Loucy (cell line): ENCODE measurements around the gene BTN3A1.
"Not testable (repeated sequence)": the region's sequence is repeated elsewhere in the genome, so short reads cannot be mapped to it uniquely, and the experiment has no call there.

Experiments
- EZH2phosphoT487 ChIP-seq: fragments of 200-600 bp; IDR thresholded peaks from 2 replicates; pipeline ENCODE4 v1.6.1; 2018; ENCODE audit warnings: antibody characterized with exemption, mild to moderate bottlenecking, moderate library complexity, borderline replicate concordance
- TF ChIP-seq, protein P1 (sequence below): fragments of 200-600 bp; sonication (generic); conservative IDR thresholded peaks from 2 replicates; pipeline ENCODE4 v1.5.1; 2014; ENCODE audit warnings: mild to moderate bottlenecking, antibody characterized with exemption, low read length

DNA sequence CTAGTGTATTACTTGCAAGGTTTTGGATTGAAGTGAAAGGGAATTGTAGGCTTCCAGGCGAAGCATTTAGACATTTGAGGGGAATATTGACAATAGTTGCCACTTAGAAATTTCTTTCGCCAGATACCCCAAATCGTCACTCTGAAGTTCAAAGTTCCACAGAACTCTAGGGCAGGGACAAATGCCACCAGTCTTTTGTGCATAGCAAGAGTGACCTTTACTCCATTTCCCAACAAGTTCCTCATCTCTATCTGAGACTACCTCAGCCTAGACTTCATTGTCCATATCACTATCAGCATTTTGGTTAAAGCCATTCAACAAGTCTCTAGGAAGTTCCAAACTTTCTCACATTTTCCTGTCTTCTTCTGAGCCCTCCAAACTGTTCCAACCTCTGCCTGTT lies 16.7 kb downstream of the BTN3A1 start:
- TF ChIP-seq, protein P1, sequence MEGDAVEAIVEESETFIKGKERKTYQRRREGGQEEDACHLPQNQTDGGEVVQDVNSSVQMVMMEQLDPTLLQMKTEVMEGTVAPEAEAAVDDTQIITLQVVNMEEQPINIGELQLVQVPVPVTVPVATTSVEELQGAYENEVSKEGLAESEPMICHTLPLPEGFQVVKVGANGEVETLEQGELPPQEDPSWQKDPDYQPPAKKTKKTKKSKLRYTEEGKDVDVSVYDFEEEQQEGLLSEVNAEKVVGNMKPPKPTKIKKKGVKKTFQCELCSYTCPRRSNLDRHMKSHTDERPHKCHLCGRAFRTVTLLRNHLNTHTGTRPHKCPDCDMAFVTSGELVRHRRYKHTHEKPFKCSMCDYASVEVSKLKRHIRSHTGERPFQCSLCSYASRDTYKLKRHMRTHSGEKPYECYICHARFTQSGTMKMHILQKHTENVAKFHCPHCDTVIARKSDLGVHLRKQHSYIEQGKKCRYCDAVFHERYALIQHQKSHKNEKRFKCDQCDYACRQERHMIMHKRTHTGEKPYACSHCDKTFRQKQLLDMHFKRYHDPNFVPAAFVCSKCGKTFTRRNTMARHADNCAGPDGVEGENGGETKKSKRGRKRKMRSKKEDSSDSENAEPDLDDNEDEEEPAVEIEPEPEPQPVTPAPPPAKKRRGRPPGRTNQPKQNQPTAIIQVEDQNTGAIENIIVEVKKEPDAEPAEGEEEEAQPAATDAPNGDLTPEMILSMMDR, result not testable (repeated sequence)
- TF ChIP-seq EZH2phosphoT487, result not testable (repeated sequence)
